Hematopoietic multipotent progenitor cell treated with erythropoietin and hydrocortisone succinate and interleukin-3 and kit ligand, for 17 days (in vitro differentiated cells): Measurements from ENCODE around the gene CEBPE.

Experiments used
- DNase-seq: peaks from one replicate; pipeline ENCODE4 v3.0.0-alpha.2; 2015; ENCODE audit warnings: low spot score

Gene CEBPE

DNA sequence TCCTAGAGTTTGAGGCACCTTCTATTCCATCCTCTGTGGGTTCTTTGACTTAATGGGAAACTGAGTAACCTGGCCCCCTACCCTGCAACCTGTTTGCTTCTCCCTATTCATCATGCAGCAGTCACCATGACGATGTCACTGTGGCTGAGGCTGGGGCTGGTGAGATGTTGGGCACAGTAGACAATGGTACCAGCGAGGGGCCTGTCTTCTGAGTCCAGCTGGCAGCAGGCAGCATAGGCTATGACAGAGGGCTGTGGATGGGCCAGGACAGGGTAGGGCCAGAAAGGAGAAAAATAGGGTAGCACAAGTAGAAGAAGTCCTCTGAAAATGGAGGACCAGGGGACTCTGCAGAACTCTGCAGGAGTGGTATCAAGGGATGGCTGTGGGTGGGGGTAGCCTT lies 16.3 kb downstream of the CEBPE start:
- no peak for DNase-seq

DNA sequence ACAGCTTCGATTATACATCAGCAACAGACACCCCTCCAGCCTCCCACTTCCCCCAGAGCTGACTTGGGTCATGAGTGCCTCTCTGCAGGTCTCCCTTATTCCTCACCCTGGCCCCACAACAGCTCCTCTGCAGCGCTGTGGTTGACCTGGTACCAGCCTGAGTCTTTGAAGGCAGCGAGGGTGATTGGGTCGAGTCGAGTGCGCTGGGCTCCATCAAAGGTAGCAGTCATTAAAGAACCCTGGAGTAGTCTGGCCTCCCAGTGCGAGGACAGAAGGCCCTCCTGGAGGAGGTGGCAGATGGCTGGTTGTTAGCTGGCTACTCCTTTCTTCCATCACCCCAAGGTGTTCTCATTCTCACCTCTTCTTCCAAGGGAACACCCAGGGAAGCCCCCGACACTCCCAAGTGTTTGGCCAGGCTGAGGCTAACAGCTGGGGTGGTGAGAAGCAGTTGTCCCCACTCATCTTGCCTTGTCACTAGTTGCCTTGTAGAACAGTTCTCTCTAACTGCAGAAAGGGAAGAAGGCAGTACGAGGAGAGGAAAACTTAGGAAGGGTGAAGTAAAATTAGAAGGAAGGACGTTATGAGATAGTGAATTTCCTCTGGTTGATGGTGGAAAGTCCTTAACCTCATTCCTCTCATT lies 16.9 kb downstream of the CEBPE start:
- no peak for DNase-seq

DNA sequence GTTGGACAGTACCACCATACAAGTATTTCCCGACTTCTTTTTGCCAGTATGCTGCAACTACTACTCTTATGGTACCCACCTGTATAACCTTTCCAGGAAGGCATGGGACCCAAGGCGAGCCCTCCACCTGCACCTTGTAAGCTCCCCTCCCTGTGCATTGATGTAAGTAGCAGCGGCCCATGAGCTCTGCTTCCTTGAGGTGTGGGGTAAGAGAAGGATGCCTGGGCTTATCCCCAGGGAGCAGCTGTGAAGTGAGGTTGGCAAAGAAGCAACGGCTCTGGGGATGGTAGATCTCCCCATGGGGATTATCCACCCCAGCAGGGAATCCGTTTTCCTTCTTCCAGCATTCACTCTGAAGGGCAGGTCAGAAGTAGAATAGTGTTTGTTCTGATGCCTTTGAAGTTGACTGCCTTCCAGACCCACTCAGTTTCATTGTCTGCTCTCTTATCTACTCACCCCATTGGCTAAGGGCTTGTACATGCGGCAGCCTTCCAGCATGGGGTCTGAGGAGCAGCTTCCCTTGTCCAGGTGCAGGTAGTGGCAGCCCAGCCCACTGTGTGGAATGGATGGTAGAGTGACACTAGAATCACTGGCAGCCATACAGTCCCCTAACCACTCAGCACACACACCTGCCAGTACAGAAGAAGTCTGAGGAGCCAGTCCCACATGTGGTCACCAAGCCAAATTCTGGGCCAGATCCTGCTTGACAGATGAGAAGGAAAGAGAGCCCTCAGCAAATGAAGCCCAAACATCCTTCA lies 17.7 kb downstream of the CEBPE start:
- DNase-seq = no peak

DNA sequence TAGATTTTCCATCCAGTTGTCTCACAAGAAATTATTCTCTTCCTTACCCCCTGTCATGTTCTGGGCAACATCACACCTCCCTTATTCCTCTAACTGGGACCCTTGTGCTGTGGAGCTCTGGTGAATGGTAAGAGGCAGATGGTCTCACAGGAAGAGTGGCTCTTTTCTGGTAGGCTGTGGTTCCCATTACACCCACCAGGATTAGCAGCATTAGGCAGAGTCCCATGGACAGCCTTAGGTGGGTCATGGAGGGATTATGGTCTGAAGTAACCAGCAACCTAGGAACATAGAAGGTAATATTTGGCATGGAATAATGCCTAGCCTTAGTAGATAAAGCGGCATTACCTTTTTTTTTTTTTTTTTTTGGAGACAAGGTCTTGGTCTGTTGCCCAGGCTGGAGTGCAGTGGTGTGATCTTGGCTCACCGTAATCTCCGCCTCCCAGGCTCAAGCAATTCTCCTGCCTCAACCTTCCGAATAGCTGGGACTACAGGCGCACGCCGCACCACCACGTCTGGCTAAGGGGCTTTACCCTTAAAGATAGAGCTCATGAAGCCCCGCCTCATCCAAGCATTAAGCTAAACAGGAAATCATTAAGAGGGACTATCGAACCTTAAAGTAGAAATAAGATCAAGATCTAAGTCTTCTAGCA lies 19.7 kb downstream of the CEBPE start:
- DNase-seq = peak; percentile 43

DNA sequence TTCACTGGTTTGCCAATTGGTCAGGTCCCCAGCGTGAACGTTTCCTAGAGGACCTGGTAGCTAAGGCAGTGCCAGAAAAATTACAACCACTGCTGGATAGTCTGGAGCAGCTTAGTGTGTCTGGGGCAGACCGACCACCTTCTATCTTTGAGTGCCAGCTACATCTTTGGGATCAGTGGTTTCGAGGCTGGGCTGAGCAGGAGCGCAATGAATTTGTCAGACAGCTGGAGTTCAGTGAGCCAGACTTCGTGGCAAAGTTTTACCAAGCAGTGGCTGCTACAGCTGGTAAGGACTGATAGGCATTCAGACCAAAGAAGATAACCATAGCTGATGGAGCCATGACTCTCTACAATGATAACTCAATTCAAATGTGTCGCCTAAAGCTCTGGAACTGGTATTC lies 21.3 kb downstream of the CEBPE start:
- peak; percentile 73 for DNase-seq

DNA sequence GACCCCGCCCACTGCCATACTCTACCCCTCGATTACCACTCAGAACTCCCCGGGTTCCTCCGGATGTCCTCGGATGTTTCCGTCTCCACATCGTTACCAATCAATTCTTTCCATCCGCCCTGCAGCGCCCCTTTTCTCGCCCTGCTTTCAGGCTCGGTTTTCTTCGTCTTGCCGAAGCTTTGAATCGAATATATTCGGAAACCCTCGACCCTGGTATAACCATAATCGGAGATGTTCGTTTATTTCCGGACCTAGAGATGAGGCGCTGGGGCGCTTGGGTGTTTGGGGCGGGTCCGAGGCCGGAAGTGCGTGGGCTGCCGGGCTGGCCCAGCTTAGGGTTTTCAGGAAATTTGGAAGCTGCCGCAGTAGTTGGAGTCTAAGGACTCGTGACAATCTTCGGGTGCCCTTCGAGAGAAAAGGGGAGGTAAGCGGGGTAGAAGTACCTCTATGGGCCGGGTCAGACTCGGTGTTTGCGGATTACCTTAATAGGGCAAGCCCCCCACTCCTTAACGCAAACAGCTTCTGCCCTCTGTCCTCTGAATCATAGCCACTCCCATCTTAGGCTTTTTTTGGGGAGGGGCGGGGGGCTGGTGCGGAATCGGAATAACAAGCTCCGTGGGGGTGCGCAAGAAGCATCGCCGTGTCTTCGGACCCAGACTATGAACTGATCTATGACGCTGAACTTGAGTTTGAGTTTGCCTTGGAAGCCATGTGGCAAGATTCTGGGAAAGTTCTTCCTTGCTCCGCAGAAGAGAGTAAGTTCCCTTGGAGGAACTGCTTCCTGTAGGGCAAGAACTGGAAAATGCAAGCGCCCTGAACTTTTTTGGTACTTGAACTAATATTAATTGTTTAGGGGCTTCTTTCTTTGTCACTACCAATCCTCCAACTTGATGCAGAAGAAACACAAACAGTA lies 23.6 kb downstream of the CEBPE start, which contains the start of gene C14orf119:
Gene C14orf119 (plus strand): TSS at position 310 of the 913 bp plus-strand sequence. CDS start 2,154 bp downstream, outside the sequence.
- peak; percentile 100 for DNase-seq

DNA sequence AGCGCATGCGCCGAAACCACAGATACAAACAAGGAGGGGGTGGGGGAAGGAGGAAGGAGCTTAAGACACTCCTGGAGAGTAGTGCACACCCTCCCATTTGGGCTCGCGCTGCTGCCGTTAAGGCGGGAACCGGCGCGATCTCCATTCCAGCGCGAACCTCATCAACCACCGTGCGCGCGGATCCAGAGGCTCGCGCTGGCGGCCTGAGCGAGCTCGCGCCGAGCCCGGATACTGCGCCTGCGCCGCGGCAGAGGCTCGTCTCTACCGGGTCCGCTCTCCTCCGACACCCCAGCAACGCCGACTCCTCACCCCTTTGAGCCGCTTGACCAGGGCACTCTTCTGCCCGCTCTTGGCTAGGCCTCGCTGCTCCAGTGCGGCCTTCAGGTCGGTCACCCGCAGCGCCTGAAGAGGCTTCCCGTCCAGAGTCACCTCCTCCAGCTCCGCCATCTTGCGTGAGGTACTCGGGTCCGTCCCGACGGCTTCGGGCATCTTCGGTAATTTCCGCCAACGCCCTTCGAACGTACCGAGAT lies 24.3 kb downstream of the CEBPE start, which contains the start of gene ACIN1:
Gene ACIN1 (minus strand): TSS at position 471 of the 530 bp plus-strand sequence. CDS start 24 bp downstream, at position 447.
- peak; percentile 91 for DNase-seq

DNA sequence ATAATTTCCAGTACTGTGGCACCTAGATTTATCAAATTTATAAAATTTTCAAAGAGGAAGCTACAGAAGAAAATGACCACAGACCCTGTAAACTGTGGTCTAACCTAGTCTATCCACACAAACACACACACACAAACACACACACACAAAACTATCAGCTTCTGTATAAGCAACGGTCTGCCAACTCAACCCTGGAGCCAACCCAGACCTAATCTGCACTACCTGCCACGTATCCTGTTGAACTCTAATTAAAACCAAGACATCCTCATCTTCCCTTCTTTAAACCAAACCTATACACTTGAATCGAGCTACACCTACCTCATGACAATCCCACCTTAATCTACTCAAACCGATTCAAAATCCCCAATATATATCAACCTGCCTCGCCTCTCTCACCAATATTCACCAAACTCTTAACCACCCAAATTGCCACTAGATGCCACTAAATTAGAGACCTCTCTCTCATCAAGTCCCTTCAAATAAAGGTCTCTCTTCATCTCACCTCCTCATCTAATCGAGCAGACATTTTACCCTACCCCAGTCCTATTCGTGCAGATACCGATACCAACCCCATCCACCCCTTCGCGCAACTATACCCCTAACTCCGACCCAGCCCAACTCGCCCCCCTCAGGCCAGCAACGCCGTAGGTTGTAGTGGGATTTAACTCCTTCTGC lies 24.9 kb downstream of the CEBPE start:
- DNase-seq = no peak

DNA sequence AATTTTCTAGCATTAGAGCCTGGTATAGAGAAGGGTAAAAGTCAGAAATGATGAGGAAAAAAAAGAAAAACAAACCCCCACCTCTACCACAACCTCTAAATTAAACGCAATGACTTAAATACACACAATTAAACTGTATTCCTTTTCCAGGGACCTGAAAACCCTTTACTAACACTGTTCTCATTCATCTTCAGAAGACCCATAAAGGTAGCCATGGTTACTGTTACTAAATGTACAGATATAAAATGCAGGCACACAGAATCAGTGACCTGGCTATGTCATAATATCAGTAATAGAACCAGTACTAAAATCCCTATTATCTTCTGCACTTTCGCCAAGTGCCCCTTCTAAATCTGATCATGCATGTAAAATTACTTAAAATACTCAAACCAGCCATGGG lies 25.5 kb downstream of the CEBPE start:
- no peak for DNase-seq

DNA sequence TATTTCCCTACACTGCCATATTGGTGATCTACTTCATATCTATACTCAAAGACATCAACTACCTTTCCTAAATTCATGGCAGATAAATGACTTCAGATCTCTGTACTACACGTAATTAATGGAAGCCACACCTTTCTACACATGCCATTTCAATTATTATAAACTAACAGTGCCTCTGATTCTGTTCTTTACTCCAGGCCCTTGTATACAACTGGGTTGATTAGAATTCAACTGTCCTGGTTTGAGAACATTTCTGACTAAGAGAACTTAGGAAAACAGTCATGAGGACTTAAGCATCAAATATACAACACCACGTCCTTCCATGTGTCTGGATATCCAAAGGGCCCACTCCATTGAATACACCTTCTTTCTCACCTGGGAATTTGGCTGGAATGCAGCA lies 26.0 kb downstream of the CEBPE start:
- DNase-seq = no peak

DNA sequence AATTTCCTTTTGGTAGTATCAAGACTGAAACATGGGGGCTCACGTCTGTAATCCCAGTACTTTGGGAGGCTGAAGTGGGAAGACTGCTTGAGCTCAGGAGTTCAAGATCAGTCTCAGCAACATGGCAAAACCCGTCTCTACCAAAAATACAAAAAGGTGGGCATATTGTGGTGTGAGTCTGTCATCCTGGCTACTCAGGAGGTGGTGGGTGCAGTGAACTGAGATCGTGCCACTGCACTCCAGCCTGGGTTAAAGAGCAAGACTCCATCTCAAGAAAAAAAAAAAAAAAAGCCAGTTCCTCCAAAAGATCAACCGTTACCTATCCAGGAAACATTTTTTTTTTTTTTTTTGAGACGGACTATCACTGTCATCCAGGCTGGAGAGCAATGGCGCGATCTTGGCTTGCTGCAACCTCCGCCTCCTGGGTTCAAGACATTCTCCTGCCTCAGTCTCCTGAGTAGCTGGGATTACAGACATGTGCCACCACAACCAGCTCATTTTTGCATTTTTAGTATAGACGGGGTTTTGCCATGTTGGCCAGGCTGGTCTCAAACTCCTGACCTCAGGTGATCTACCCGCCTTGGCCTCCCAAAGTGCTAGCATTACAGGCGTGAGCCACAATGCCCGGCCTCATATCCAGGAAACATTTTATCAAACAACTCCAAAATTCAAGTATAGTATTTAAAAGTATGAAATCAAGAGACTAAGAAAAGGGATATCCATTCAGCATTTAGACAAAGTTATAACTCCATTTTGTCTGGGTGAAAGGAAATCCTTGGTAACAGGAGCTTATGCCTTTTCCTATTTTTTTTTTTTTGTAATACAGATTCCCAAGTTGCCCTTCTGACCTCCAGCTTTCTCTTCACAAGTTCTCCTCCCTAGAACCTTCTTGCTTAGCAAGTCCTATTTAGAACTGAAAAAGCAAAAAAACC lies 27.5 kb downstream of the CEBPE start:
- DNase-seq = no peak

DNA sequence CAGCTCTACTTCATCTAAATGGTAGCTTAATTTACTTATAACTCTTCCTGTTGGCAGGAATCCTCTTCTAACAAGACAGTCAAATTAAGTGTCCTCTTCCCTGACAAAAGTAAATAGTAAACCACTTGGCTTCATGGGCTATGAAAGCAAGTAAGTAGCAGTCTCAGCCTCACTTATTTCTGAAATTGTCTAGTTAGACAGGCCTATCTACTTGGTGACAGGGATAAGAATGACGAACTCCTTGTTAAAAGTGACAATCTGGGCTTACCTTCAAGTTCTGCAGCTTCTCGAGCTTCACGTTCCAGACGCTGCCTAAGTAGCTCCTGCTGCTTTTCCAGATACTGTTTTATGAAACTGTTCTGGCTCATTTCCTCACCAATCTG lies 28.8 kb downstream of the CEBPE start:
- no peak for DNase-seq

DNA sequence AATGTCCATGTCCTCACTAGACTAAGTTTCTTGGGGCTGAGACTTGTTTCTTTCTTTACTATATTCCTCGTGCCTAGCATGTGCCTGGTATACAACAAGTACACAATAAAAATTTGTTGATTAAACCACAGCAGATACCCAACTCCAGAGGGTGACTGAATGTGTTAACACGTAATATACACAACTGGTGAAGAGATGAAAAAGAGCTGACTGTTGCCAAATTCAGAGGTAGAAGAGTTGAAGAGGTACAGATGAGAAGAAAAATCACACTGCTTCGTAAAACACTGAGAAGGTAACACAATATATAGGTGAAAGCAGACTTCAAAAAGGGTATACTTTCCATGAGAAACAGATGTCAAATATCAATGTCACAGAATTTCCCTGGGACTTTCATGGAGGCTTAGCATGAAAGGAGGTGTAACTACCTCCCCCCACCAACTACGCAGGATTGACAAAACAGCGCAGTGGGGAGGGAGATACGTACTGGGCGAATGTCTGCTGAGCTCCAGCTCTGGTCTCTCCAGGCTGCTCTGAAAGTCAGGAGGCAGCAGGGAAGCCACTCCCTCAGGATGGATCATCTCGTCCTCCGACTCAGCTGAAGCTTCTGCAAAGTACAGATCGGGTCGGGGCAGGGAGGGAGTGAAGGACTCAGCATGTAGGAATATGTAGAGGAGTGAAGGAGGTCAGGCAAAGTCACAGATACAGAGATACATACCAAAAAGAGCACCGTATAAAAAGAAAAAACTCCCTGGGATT lies 29.4 kb downstream of the CEBPE start:
- DNase-seq = no peak

DNA sequence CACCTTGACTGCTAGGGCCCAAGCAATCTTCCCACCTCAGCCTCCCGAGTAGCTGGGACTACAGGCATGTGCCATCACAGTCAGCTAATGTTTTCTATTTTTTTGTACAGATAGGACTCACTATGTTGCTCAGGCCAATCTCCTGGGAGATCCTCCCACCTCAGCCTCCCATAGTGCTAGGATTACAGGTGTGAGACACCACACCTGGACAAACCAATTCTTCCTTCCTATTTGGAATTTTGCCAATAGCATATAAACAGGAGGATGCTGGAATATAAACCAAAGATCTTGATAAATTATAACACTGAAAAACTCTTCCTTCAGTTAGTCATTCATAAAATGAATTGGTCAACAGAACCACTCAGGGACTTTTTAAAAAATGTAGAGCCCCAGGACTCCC lies 32.5 kb downstream of the CEBPE start:
- DNase-seq = no peak

DNA sequence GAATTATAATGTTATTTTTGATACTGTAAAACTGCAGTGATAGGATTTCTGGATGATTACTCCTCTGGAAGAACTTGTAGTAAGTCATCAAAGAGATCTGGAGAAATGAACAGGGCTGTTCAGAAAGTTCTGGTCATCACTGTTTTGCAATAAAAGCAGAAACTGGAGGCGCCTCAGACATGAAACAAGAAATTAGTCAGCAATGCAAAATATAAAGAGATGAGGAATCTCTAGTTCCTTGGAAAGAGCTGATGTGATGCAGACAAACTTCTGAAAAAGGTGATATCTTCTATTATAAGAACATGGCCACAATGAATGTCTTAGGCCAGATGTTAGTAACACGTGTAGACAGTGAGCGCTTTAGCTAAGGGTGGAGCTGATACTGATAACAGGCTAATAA lies 33.6 kb downstream of the CEBPE start:
- DNase-seq = no peak

DNA sequence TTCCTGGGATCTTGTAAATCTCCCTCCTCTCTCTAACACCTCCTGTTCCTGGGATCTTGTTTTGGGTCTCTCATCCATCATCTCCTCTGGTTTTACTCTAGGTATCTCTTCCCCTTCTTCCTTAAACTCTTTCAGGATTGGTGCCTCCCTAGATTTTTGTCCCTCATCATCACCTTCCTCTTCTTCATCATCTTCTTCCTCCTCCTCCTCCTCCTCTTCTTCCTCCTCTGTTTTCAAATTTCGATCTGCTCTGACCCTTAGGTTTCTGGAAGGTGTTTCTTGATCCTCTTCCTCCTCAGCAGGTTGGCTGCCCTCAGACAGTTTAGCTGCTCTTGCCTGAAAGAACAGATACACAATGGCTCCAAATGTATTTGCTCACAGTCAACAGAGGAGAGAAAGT lies 38.6 kb downstream of the CEBPE start:
- no peak for DNase-seq

DNA sequence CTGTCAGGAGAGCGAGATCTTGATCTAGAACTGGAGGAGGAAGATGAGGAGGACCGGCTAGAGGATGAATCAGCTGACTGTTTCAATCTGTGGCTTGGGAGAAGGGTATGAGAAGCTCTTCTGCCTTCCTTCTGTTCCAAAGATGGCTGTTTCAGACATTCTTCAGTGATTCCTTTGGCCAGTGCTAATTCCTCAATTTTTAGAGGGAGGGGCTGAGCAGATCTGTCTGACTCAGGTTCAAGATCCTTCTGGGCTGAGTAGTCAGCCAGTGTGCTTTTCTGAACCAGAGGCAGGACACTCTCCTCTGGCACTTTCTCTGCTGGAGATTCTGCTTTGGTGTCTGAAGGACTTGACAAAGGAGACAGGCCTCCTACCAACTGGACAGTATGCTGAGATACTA lies 39.3 kb downstream of the CEBPE start:
- DNase-seq = no peak

DNA sequence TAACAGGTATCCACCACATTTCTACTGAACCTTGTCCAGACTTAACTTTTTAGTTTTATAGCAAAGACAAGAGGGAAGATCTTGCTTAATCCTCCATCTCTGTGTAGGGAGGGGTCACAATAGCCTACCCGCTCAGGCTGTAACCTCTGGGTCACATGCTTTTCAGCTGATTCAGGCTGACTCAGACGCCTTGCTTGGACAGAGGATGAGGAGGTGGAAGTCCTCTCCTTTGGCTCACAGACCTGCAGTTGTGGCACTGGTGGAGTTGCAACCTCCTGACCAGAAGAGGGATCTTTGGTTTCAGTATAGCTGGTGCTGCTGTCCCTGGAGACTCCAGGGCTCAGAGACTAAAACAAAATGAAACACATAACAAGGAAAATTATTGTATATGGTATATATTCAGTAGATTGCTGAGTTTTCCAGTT lies 40.4 kb downstream of the CEBPE start:
- peak; percentile 84 for DNase-seq

DNA sequence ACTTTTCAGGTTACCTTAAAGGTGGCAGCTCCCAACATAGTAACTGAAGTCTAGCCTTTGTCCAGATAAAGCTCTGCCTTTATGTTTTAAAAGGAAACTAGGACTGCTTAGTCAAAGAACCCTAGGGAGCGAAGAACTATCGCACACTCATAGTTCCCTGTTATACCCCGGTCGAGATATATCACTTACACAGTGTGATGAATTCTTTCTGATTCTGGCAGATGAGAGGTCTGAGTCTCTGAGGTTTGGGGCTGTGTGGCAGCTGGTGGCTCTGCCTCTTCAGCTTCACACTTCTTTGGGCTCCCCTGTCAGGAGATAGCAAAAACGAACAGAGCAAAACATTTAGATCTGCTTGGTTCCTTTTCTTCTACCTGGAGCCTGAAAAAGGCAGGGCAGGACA lies 41.1 kb downstream of the CEBPE start:
- DNase-seq = no peak
